ENCODE data around the gene PLXNA4. TPM values are rescaled to one million over a fixed set of nuclear protein-coding genes. Genes with fewer than 3 reads are reported as not detected.
A peak's percentile ranks its signal among the peaks of the same experiment; 100 is the strongest.
"Not testable (repeated sequence)": the region's sequence is repeated elsewhere in the genome, so short reads cannot be mapped to it uniquely, and the experiment has no call there.

PLXNA4 gene
- polyA plus RNA-seq, 3 donors from 2014 or later = 0.53 to 1.3 (median 0.56) TPM

DNA sequence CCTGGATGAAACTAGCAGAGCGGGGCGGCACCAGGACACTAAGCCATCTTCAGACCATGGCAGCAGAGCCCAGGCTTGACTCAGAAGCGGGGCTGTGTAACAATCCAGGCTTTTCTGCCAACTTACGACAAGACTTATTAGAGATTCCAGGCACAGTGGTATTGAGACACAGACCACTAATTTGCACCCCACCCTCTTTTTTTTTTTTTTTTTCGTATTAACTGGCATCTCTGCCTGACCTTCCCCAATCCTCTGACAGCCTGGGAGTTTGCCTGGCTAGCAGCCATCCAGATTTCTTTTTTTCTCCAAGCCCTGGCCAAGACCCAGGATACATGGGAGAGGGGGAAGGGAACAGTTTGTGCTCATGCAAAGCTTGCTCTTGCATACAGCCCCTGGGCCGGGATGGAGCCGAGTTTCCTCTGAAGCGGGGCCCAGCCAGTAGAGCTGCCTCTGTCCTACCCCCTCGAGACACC lies 182.4 kb downstream of the PLXNA4 start:
- Mint-ChIP-seq H3K4me3 (no peak overlapping the region), H3K27ac (peak overlapping the region in 2 of 6 donors; percentile 7 to 86), H3K4me1 (peaks cover 19 to 29% of the 10 kb centered on the region in 2 donors), H3K9me3 (no peaks in the 10 kb centered on the region), H3K36me3 (no peaks in the 10 kb centered on the region), H3K27me3 (ENCODE audit: low read depth in 3 of 3) (peaks cover 0 to 3% (median 2%) of the 10 kb centered on the region in 3 donors)
- no peak for DNase-seq

- peaks cover 19 to 29% of the 10 kb centered on the region in 2 donors for H3K4me1 Mint-ChIP-seq
- no peaks in the 10 kb centered on the region for H3K36me3 Mint-ChIP-seq
- H3K27ac Mint-ChIP-seq = no peak overlapping the region
- DNase-seq = no peak
- no peak overlapping the region for H3K4me3 Mint-ChIP-seq
- H3K9me3 Mint-ChIP-seq = no peaks in the 10 kb centered on the region
- H3K27me3 Mint-ChIP-seq (ENCODE audit: low read depth in 3 of 3) = peaks cover 0 to 3% (median 2%) of the 10 kb centered on the region in 3 donors
Observed at GRCh38 chr7:132392713-132393112, 183.6 kb downstream of the PLXNA4 start.

GRCh38 chr7:132390705-132391104 lies 185.6 kb downstream of the PLXNA4 start:
- Mint-ChIP-seq H3K27me3 (ENCODE audit: low read depth in 3 of 3) (peaks cover 0 to 3% (median 3%) of the 10 kb centered on the region in 3 donors), H3K4me1 (peaks cover 15 to 23% of the 10 kb centered on the region in 2 donors), H3K27ac (no peak overlapping the region), H3K36me3 (no peaks in the 10 kb centered on the region), H3K4me3 (no peak overlapping the region), H3K9me3 (no peaks in the 10 kb centered on the region)
- no peak for DNase-seq

GRCh38 chr7:132390049-132390448 lies 186.2 kb downstream of the PLXNA4 start:
- H3K36me3 Mint-ChIP-seq; H3K27ac Mint-ChIP-seq; H3K27me3 Mint-ChIP-seq (ENCODE audit: low read depth in 3 of 3); H3K9me3 Mint-ChIP-seq; H3K4me3 Mint-ChIP-seq; DNase-seq: not testable (repeated sequence)
- peaks cover 8 to 17% of the 10 kb centered on the region in 2 donors for H3K4me1 Mint-ChIP-seq

DNA sequence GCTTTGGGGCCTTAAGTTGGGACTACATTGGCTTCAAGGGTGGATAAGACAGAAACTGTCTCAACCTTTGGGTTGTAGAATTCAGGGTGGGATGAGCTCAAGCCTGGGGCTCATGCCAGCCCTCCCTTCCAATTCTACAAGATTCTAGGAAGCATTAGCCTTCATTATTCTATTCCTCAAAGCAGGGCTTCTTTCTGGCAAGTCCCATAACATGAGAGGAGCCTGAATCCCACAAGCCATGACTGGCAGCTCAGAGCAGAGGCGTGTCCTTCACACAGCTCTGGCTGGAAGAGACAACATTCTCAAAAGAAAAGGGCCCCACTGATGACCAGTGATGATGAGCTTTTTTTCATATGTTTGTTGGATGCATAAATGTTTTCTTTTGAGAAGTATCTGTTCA lies 187.6 kb downstream of the PLXNA4 start:
- H3K27me3 Mint-ChIP-seq (ENCODE audit: low read depth in 3 of 3) = peaks cover 0 to 3% (median 1%) of the 10 kb centered on the region in 3 donors
- no peaks in the 10 kb centered on the region for H3K36me3 Mint-ChIP-seq
- DNase-seq = no peak
- H3K4me1 Mint-ChIP-seq = peaks cover 0 to 3% of the 10 kb centered on the region in 2 donors
- no peak overlapping the region for H3K4me3 Mint-ChIP-seq
- H3K27ac Mint-ChIP-seq = no peak overlapping the region
- H3K9me3 Mint-ChIP-seq = no peaks in the 10 kb centered on the region

DNA sequence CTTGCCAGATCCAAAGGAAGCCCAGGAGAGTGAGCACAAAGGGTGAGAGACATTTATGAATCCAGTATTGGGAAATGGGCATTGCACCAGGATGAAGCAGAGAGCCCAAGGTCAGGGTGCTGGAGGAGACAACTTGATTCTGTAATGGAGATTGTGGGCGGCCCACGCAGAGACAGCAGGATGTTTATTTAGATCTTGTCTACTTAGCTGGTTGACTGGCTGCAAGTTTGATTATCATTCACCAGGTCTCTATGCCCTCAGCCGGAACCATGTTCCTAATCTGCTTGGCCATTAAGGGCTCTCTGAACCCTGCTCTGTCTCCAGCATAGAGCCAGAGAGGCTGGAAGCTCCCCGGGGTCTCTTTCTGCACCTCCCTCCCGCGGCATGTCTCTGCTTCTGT lies 188.7 kb downstream of the PLXNA4 start:
- no peaks in the 10 kb centered on the region for H3K4me1 Mint-ChIP-seq
- no peak overlapping the region for H3K4me3 Mint-ChIP-seq
- H3K27ac Mint-ChIP-seq = no peak overlapping the region
- no peak for DNase-seq
- H3K36me3 Mint-ChIP-seq = no peaks in the 10 kb centered on the region
- H3K27me3 Mint-ChIP-seq (ENCODE audit: low read depth in 3 of 3) = peaks cover 0 to 7% (median 1%) of the 10 kb centered on the region in 3 donors
- no peaks in the 10 kb centered on the region for H3K9me3 Mint-ChIP-seq

- Mint-ChIP-seq H3K27me3 (ENCODE audit: low read depth in 3 of 3) (peaks cover 1 to 7% (median 3%) of the 10 kb centered on the region in 3 donors), H3K27ac (no peak overlapping the region), H3K4me1 (no peaks in the 10 kb centered on the region), H3K36me3 (no peaks in the 10 kb centered on the region), H3K4me3 (no peak overlapping the region), H3K9me3 (no peaks in the 10 kb centered on the region)
- no peak for DNase-seq
Observed at GRCh38 chr7:132386201-132386681, 190.0 kb downstream of the PLXNA4 start.

DNA sequence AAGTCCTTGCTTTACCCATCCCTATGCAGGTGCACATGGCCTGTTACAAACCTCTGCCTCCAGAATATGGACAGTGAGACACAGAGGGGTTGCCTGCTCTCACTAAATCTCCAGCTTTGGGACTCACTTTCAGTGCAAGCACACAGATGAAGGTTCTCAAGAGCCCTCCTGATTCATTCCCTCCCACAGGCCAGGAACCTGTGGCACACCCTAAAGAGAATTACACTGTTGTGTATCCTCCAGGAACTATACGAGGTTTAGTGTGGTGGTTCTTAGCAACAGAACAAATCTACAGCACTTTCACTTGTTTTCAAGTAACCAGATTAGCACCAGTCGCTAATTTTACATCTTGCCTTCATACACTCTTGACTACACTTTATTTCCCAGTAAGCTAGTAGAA lies 192.3 kb downstream of the PLXNA4 start:
- no peaks in the 10 kb centered on the region for H3K36me3 Mint-ChIP-seq
- no peaks in the 10 kb centered on the region for H3K4me1 Mint-ChIP-seq
- no peak overlapping the region for H3K4me3 Mint-ChIP-seq
- peaks cover 3 to 12% (median 3%) of the 10 kb centered on the region in 3 donors for H3K27me3 Mint-ChIP-seq (ENCODE audit: low read depth in 3 of 3)
- no peaks in the 10 kb centered on the region for H3K9me3 Mint-ChIP-seq
- H3K27ac Mint-ChIP-seq = no peak overlapping the region
- DNase-seq = no peak

GRCh38 chr7:132381742-132382472 lies 194.4 kb downstream of the PLXNA4 start:
- no peaks in the 10 kb centered on the region for H3K36me3 Mint-ChIP-seq
- no peak overlapping the region for H3K4me3 Mint-ChIP-seq
- no peak for DNase-seq
- no peaks in the 10 kb centered on the region for H3K9me3 Mint-ChIP-seq
- peaks cover 2 to 11% (median 3%) of the 10 kb centered on the region in 3 donors for H3K27me3 Mint-ChIP-seq (ENCODE audit: low read depth in 3 of 3)
- no peaks in the 10 kb centered on the region for H3K4me1 Mint-ChIP-seq
- H3K27ac Mint-ChIP-seq = no peak overlapping the region

- no peak overlapping the region for H3K4me3 Mint-ChIP-seq
- no peak for DNase-seq
- no peaks in the 10 kb centered on the region for H3K4me1 Mint-ChIP-seq
- no peak overlapping the region for H3K27ac Mint-ChIP-seq
- H3K27me3 Mint-ChIP-seq (ENCODE audit: low read depth in 3 of 3) = peaks cover 2 to 13% (median 3%) of the 10 kb centered on the region in 3 donors
- H3K9me3 Mint-ChIP-seq = no peaks in the 10 kb centered on the region
- peaks cover 0 to 3% (median 0%) of the 10 kb centered on the region in 3 donors for H3K36me3 Mint-ChIP-seq
Observed at GRCh38 chr7:132380059-132380458, 196.2 kb downstream of the PLXNA4 start.

GRCh38 chr7:132379292-132379691 lies 197.0 kb downstream of the PLXNA4 start:
- no peak for DNase-seq
- Mint-ChIP-seq H3K36me3 (peaks cover 0 to 3% (median 0%) of the 10 kb centered on the region in 3 donors), H3K27me3 (ENCODE audit: low read depth in 3 of 3) (peaks cover 2 to 13% (median 3%) of the 10 kb centered on the region in 3 donors), H3K9me3 (no peaks in the 10 kb centered on the region), H3K4me3 (no peak overlapping the region), H3K4me1 (no peaks in the 10 kb centered on the region), H3K27ac (no peak overlapping the region)

- Mint-ChIP-seq H3K36me3 (peaks cover 0 to 3% (median 0%) of the 10 kb centered on the region in 3 donors), H3K27ac (no peak overlapping the region), H3K4me3 (no peak overlapping the region), H3K9me3 (no peaks in the 10 kb centered on the region), H3K4me1 (no peaks in the 10 kb centered on the region), H3K27me3 (ENCODE audit: low read depth in 3 of 3) (peaks cover 2 to 12% (median 3%) of the 10 kb centered on the region in 3 donors)
- DNase-seq = no peak
Observed at GRCh38 chr7:132377703-132378584, 198.3 kb downstream of the PLXNA4 start.

- H3K27me3 Mint-ChIP-seq (ENCODE audit: low read depth in 3 of 3) = peaks cover 0 to 9% (median 2%) of the 10 kb centered on the region in 3 donors
- no peak overlapping the region for H3K27ac Mint-ChIP-seq
- H3K4me1 Mint-ChIP-seq = no peaks in the 10 kb centered on the region
- H3K36me3 Mint-ChIP-seq = peaks cover 0 to 3% (median 0%) of the 10 kb centered on the region in 3 donors
- H3K9me3 Mint-ChIP-seq = no peaks in the 10 kb centered on the region
- no peak for DNase-seq
- no peak overlapping the region for H3K4me3 Mint-ChIP-seq
Observed at GRCh38 chr7:132377015-132377414, 199.3 kb downstream of the PLXNA4 start.

All from immature natural killer cell (primary cell).